NCI-H1436 treated with DMSO at 0.1 percent for 48 hours (cell line): ENCODE measurements around the gene GFRA4.
"Not testable (repeated sequence)": the region's sequence is repeated elsewhere in the genome, so short reads cannot be mapped to it uniquely, and the experiment has no call there.

Experiments
- DNase-seq: peaks from one replicate; lab custom pipeline; 2025; lab: John Stamatoyannopoulos, UW

GFRA4 gene

DNA sequence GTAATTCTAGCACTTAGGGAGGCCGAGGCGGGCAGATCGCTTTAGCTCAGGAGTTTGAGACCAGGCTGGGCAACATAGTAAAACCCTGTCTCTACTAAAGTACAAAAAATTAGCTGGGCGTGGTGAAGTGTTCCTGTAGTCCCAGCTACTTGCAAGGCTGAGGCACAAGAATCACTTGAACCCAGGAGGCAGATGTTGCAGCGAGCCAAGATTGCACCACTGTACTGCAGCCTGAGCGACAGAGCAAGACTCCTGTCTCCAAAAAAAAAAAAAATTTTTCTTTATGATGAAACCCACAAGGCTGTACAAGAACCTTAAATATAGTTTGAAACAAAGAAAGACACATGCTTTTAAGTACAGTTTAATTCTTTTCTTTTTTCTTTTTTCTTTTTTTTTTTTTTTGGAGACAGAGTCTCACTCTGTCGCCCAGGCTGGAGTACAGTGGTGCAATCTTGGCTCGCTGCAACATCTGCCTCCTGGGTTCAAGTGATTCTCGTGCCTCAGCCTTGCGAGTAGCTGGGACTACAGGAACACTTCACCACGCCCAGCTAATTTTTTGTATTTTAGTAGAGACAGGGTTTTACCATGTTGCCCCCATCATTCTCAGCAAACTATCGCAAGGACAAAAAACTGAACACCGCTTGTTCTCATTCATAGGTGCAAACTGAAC, 47.9 kb downstream of the GFRA4 start:
- not testable (repeated sequence) for DNase-seq

- no peak for DNase-seq
These were observed 48.7 kb downstream of the GFRA4 start for GRCh38 chr20:3614466-3614865.

DNA sequence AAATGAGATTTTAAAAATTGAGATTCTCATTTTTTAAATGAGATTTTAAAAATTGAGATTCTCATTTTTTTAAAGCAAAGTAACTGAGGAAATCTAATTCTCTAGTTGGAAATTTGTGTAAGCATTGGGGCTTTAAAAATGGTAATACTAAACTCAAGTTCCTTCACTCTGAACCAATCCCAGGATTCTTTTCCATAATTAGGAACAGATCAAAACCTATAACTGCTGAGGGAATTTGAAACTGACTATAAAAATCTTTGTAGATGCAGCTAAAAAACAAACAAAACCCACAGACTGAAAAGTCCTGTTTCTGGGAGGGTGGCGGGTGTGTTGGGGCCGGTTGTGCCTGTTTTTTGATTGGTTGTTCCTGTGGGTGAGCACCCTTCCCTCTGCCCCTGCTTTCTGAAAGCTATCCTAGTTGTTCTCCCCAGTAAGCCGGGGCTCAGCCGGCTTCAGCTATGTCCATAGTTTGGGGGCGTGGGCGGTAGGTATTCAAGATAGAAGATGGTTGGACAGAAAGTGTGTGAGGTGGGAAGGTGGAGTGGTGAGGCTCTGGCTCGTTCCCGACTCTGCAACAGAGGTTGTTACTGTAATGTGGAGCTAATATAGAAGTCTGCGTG, 49.3 kb downstream of the GFRA4 start:
- DNase-seq = no peak

DNA sequence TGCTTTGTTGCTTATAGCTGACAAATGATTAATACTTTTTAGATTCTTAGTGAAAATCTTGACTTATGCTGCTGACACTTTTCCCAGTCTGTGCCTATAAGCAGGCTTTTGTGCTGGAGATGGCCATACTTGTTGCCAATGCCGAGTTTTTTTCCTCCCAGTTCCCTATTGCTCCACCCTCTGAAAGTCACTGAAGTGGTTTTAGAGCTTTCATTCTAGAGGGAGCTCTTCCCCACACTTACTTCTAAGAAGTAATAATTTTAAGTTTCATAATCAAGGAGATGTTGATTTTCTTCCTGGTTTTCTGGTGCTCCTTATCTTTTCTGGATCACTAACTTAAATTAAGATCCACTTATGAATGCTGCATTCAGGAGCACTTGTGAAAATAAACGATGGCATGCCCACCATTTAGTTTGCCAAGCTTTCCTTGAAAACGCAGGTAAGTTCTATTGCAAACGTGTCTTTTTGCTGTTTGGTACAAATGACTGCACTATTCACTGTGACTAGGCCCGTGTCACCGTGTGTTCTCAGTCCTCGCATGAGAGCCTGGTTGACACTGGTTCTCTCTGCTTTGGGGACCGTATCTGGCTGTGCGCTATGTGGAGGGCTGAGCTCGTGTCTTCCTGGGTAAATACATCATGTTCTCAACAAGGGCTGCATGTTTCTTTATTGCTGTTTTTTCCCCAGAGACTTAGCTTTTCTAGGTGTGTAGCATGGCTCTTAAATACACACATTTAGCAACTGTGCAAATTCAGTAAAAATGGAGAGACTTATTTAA, 50.2 kb downstream of the GFRA4 start:
- DNase-seq = no peak

- DNase-seq = no peak
These were observed 51.3 kb downstream of the GFRA4 start for GRCh38 chr20:3611901-3612300.
